Gastrocnemius medialis (tissue), 4 donors: ENCODE results near the gene SNRPF.

Source experiments
- POLR2A ChIP-seq, 2 donors: fragments of 450-650 bp; IDR thresholded peaks; one replicate each; pipeline ENCODE4 v1.6.1; 2017; ENCODE audit warnings: antibody characterized with exemption in 2 of 2, mild to moderate bottlenecking in 2 of 2, moderate library complexity in 2 of 2
- TF ChIP-seq, protein P1 (sequence below), 5 experiments: fragments of 450-650 bp in 3 of 5; fragments of 200-600 bp in 2 of 5; sonication (generic) in 2 of 5; IDR thresholded peaks in 4 of 5; conservative IDR thresholded peaks in 1 of 5; 1 replicate in 4 of 5; 2 replicates in 1 of 5; pipeline ENCODE4 v1.5.1; 2016 to 2019; ENCODE audit warnings: antibody characterized with exemption in 5 of 5, mild to moderate bottlenecking in 3 of 5, moderate library complexity in 3 of 5

DNA sequence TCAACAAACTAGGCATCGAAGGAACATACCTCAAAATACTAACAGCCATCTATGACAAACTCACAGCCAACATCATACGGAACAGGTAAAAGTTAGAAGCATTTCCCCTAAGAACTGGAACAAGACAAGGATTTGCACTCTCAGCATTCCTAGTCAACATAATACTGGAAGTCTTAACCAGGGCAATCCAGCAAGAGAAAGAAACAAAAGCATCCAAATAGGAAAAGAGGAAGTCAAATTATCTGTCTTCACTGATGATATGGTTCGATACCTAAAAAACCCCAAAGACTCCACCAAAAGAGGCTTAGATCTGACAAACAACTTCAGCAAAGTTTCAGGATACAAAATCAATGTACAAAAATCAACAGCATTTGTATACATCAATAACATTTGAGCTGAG lies 51.1 kb downstream of the SNRPF start:
- no peak for TF ChIP-seq POLR2A (IDR thresholded peaks at IDR 0.05)
- TF ChIP-seq, protein P1, sequence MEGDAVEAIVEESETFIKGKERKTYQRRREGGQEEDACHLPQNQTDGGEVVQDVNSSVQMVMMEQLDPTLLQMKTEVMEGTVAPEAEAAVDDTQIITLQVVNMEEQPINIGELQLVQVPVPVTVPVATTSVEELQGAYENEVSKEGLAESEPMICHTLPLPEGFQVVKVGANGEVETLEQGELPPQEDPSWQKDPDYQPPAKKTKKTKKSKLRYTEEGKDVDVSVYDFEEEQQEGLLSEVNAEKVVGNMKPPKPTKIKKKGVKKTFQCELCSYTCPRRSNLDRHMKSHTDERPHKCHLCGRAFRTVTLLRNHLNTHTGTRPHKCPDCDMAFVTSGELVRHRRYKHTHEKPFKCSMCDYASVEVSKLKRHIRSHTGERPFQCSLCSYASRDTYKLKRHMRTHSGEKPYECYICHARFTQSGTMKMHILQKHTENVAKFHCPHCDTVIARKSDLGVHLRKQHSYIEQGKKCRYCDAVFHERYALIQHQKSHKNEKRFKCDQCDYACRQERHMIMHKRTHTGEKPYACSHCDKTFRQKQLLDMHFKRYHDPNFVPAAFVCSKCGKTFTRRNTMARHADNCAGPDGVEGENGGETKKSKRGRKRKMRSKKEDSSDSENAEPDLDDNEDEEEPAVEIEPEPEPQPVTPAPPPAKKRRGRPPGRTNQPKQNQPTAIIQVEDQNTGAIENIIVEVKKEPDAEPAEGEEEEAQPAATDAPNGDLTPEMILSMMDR (IDR thresholded peaks at IDR 0.05 in 4 of 5, conservative IDR thresholded peaks at IDR 0.05 in 1 of 5): no peak
